ENCODE results near the gene CCDC102A. TPM values are rescaled to one million over a fixed set of nuclear protein-coding genes. Genes with fewer than 3 reads are reported as not detected.
"Not testable (repeated sequence)": the region's sequence is repeated elsewhere in the genome, so short reads cannot be mapped to it uniquely, and the experiment has no call there.

Gene CCDC102A
- total and polyA plus RNA-seq, 4 donors: 12.9 to 21.9 (median 14.7) TPM

DNA sequence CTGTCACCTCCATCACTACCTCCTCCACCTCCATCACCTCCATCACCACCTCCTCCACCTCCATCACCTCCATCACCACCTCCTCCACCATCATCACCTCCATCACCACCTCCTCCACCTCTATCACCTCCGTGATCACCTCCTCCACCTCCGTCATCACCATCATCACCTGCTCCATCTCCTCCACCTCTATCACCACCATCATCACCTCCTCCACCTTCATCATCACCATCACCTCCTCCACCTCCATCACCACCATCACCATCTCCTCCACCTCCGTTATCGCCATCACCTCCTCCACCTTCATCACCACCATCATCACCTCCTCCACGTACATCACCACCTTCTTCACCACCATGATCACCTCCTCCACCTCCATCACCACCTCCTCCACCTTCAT, 32.4 kb upstream of the CCDC102A start:
- H3K27me3 ChIP-seq (ENCODE audit: control insufficient read depth in 1 of 2, insufficient read depth in 2 of 2, low read length in 1 of 2); H3K27ac ChIP-seq (ENCODE audit: low read depth in 1 of 2, low read length in 2 of 2); intact Hi-C loops (cut with DNase I); ATAC-seq (ENCODE audit: low FRiP score); H3K36me3 ChIP-seq (ENCODE audit: control insufficient read depth in 1 of 2, insufficient read depth in 2 of 2, low read length in 1 of 2); H3K9me3 ChIP-seq (ENCODE audit: control insufficient read depth, low read length); H3K4me3 ChIP-seq (ENCODE audit: low read length in 2 of 2); H3K4me1 ChIP-seq (ENCODE audit: control insufficient read depth in 1 of 2, insufficient read depth in 2 of 2, low read length in 2 of 2); DNase-seq: not testable (repeated sequence)
- 97 to 99% methylated on average over 5 of the region's 5 CpGs for WGBS, 2 donors

DNA sequence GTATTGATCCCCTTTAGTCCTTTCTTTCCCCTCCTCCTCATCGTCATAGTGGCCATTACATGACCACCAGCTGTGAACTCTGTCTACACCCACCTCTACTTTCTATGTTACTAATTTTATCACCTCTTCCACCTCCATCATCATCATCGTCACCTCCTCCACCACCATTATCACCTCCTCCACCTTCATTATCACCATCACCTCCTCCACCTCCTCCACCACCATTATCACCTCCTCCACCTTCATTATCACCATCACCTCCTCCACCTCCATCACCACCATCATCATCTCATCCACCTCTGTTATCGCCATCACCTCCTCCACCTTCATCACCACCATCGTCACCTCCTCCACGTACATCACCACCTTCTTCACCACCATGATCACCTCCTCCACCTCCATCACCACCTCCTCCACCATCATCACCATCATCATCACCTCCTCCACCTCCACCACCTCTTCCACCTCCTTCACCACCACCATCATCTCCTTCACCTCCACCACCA, 31.9 kb upstream of the CCDC102A start:
- Histone ChIP-seq H3K27ac (ENCODE audit: low read depth in 1 of 2, low read length in 2 of 2) (no peak overlapping the region), H3K9me3 (ENCODE audit: control insufficient read depth, low read length) (no peaks in the 10 kb centered on the region), H3K36me3 (ENCODE audit: control insufficient read depth in 1 of 2, insufficient read depth in 2 of 2, low read length in 1 of 2) (no peaks in the 10 kb centered on the region), H3K4me1 (ENCODE audit: control insufficient read depth in 1 of 2, insufficient read depth in 2 of 2, low read length in 2 of 2) (no peaks in the 10 kb centered on the region), H3K27me3 (ENCODE audit: control insufficient read depth in 1 of 2, insufficient read depth in 2 of 2, low read length in 1 of 2) (no peaks in the 10 kb centered on the region), H3K4me3 (ENCODE audit: low read length in 2 of 2) (no peak overlapping the region)
- WGBS, 2 donors: 94 to 95% methylated on average over 5 of the region's 5 CpGs
- intact Hi-C loops (cut with DNase I): no loop called here
- DNase-seq (peak in 1 of 2 donors; percentile 6), ATAC-seq (ENCODE audit: low FRiP score) (no peak)

DNA sequence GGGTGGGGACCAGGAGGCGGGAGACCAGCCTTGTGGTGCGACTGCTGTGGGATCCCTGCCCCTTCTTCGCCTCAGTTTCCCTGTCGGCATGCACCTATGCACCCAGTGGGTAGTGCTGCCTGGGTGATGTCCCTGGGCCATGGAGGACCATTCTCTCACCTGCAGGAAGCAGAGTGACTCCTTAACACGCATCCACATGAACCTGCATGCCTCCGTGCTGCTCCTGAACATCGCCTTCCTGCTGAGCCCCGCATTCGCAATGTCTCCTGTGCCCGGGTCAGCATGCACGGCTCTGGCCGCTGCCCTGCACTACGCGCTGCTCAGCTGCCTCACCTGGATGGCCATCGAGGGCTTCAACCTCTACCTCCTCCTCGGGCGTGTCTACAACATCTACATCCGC, 31.3 kb upstream of the CCDC102A start:
- no peaks in the 10 kb centered on the region for H3K27me3 ChIP-seq (ENCODE audit: control insufficient read depth in 1 of 2, insufficient read depth in 2 of 2, low read length in 1 of 2)
- no peaks in the 10 kb centered on the region for H3K9me3 ChIP-seq (ENCODE audit: control insufficient read depth, low read length)
- H3K27ac ChIP-seq (ENCODE audit: low read depth in 1 of 2, low read length in 2 of 2): no peak overlapping the region
- no peak overlapping the region for H3K4me3 ChIP-seq (ENCODE audit: low read length in 2 of 2)
- no peaks in the 10 kb centered on the region for H3K36me3 ChIP-seq (ENCODE audit: control insufficient read depth in 1 of 2, insufficient read depth in 2 of 2, low read length in 1 of 2)
- ATAC-seq (ENCODE audit: low FRiP score) (no peak), DNase-seq (peak in 1 of 2 donors; percentile 70)
- WGBS, 2 donors: 93% methylated on average over 18 of the region's 18 CpGs
- intact Hi-C loops (cut with DNase I): no loop called here
- no peaks in the 10 kb centered on the region for H3K4me1 ChIP-seq (ENCODE audit: control insufficient read depth in 1 of 2, insufficient read depth in 2 of 2, low read length in 2 of 2)

DNA sequence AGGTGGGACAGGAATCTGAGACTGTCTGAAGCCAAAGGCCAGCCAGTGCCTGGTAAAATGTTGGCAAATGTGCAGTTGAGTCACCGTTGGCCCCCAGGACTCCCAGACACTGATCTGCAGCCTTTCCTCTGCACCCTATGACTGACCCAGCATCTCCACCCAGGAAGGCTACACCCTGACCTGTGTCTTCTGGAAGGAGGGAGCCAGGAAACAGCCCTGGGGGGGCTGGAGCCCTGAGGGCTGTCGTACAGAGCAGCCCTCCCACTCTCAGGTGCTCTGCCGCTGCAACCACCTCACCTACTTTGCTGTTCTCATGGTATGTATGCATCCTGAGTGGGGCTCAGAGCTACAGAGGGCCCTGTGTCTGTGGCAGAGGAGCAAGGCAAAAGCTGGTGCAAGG, 30.1 kb upstream of the CCDC102A start:
- intact Hi-C loops (cut with DNase I): no loop called here
- peak in 1 of 2 donors; percentile 50 for DNase-seq

DNA sequence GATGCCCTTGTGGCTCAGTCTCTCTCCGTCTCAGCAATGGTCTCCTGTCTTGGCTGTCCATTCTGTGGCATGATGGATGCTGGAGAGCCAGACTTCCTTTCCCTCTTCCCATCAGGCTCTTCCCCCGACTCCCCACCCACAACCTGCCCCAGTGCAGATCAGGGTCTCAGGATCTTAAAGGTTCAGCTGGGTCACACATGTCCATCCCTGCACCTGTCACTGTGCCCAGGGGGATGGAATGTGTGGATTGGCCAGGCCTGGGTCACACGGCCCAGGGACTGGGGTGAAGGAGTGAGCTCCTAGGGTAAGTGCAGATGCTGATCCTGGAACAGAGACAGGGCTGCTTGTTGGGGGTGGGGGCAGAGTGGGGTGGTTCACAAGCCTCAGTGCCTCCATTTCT, 29.1 kb upstream of the CCDC102A start:
- DNase-seq (peak in 1 of 2 donors; percentile 51), ATAC-seq (ENCODE audit: low FRiP score) (no peak)
- no peaks in the 10 kb centered on the region for H3K27me3 ChIP-seq (ENCODE audit: control insufficient read depth in 1 of 2, insufficient read depth in 2 of 2, low read length in 1 of 2)
- no peaks in the 10 kb centered on the region for H3K4me1 ChIP-seq (ENCODE audit: control insufficient read depth in 1 of 2, insufficient read depth in 2 of 2, low read length in 2 of 2)
- no peaks in the 10 kb centered on the region for H3K36me3 ChIP-seq (ENCODE audit: control insufficient read depth in 1 of 2, insufficient read depth in 2 of 2, low read length in 1 of 2)
- no peak overlapping the region for H3K27ac ChIP-seq (ENCODE audit: low read depth in 1 of 2, low read length in 2 of 2)
- H3K9me3 ChIP-seq (ENCODE audit: control insufficient read depth, low read length): peaks cover 6% of the 10 kb centered on the region
- intact Hi-C loops (cut with DNase I): no loop called here
- 53 to 67% methylated on average over 3 of the region's 3 CpGs for WGBS, 2 donors
- no peak overlapping the region for H3K4me3 ChIP-seq (ENCODE audit: low read length in 2 of 2)

More for the DNA sequence above, 30.1 kb upstream of the CCDC102A start:
- Histone ChIP-seq H3K36me3 (ENCODE audit: control insufficient read depth in 1 of 2, insufficient read depth in 2 of 2, low read length in 1 of 2) (no peaks in the 10 kb centered on the region), H3K27ac (ENCODE audit: low read depth in 1 of 2, low read length in 2 of 2) (no peak overlapping the region), H3K4me3 (ENCODE audit: low read length in 2 of 2) (no peak overlapping the region), H3K9me3 (ENCODE audit: control insufficient read depth, low read length) (peaks cover 2% of the 10 kb centered on the region), H3K27me3 (ENCODE audit: control insufficient read depth in 1 of 2, insufficient read depth in 2 of 2, low read length in 1 of 2) (no peaks in the 10 kb centered on the region), H3K4me1 (ENCODE audit: control insufficient read depth in 1 of 2, insufficient read depth in 2 of 2, low read length in 2 of 2) (no peaks in the 10 kb centered on the region)
- WGBS, 2 donors: 71 to 76% methylated on average over 3 of the region's 3 CpGs
- ATAC-seq (ENCODE audit: low FRiP score): no peak

DNA sequence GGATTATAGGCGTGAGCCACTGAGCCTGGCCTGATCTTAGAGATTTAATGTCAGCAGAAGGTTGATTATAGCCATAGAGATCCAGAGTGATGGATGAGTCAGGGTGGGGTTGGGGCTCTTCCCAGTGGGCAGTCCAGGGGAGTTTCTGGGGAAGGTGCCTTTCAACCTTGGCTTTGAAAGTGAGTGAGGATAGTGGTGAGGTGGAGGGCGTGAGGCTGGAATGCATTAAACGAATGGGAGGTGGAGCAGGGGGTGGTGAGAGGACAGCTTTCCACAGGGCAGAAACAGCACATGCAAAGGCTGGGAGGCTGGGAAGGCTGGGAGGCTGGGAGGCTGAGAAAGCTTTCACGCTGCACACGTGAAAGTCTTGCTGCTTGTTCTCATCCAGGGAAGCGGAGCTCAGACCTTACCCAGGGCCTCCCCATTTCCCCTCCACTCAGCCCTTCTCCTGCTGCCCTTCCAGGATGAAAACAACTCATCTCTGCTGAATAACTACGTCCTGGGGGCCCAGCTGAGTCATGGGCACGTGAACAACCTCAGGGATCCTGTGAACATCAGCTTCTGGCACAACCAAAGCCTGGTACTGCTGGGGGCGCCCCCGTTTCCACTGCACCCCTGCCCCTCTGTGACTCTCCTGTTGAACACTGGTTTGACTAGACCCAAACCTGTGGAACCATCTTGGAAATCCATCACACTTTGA, 28.4 kb upstream of the CCDC102A start:
- peak in 1 of 2 donors; percentile 54 for DNase-seq
- H3K27me3 ChIP-seq (ENCODE audit: control insufficient read depth in 1 of 2, insufficient read depth in 2 of 2, low read length in 1 of 2): no peaks in the 10 kb centered on the region
- no peak overlapping the region for H3K4me3 ChIP-seq (ENCODE audit: low read length in 2 of 2)

DNA sequence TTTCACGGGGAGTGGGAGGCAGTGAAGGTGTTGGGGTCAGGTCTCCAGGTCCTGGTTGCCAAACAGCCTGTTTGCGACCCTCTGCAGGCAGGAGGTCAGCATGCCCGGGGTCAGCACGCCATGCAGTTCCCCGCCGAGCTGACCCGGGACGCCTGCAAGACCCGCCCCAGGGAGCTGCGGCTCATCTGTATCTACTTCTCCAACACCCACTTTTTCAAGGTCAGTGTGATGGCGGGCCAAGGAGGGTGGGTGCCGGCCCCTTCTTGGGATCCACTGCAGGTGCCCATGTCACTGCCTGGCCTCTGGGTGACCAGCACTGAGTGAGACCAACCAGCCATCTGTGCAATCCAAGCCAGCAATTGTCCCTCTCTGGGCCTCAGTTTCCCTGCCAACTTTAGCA, 27.4 kb upstream of the CCDC102A start:
- ATAC-seq (ENCODE audit: low FRiP score): no peak
- intact Hi-C loops (cut with DNase I): no loop called here
- 75 to 77% methylated on average over 12 of the region's 12 CpGs for WGBS, 2 donors

More for the DNA sequence above, 28.4 kb upstream of the CCDC102A start:
- ATAC-seq (ENCODE audit: low FRiP score): no peak
- no peak overlapping the region for H3K27ac ChIP-seq (ENCODE audit: low read depth in 1 of 2, low read length in 2 of 2)
- peaks cover 9% of the 10 kb centered on the region for H3K9me3 ChIP-seq (ENCODE audit: control insufficient read depth, low read length)
- WGBS, 2 donors: 52 to 56% methylated on average over 10 of the region's 10 CpGs
- H3K4me1 ChIP-seq (ENCODE audit: control insufficient read depth in 1 of 2, insufficient read depth in 2 of 2, low read length in 2 of 2): no peaks in the 10 kb centered on the region
- no peaks in the 10 kb centered on the region for H3K36me3 ChIP-seq (ENCODE audit: control insufficient read depth in 1 of 2, insufficient read depth in 2 of 2, low read length in 1 of 2)
- intact Hi-C loops (cut with DNase I): no loop called here

DNA sequence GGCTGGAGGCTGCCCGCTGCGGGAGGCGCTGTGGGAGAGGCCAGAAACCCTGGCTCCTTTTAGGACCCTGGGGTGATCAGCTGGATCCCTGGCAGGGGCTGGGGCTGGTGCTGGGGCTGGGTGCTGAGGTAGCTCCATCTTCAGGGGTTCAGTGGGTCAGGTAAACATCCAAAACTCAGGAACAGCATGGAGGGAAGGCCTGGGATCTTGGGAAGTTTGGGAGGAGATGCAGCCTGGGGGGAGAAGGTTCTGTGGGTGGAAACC, 27.0 kb upstream of the CCDC102A start:
- no peak overlapping the region for H3K4me3 ChIP-seq (ENCODE audit: low read length in 2 of 2)
- no peaks in the 10 kb centered on the region for H3K36me3 ChIP-seq (ENCODE audit: control insufficient read depth in 1 of 2, insufficient read depth in 2 of 2, low read length in 1 of 2)
- no peaks in the 10 kb centered on the region for H3K27me3 ChIP-seq (ENCODE audit: control insufficient read depth in 1 of 2, insufficient read depth in 2 of 2, low read length in 1 of 2)
- no peak overlapping the region for H3K27ac ChIP-seq (ENCODE audit: low read depth in 1 of 2, low read length in 2 of 2)
- ATAC-seq (ENCODE audit: low FRiP score) (no peak), DNase-seq (peak in 1 of 2 donors; percentile 61)
- H3K9me3 ChIP-seq (ENCODE audit: control insufficient read depth, low read length): peaks cover 9% of the 10 kb centered on the region
- no peaks in the 10 kb centered on the region for H3K4me1 ChIP-seq (ENCODE audit: control insufficient read depth in 1 of 2, insufficient read depth in 2 of 2, low read length in 2 of 2)
- WGBS, 2 donors: 60 to 73% methylated on average over 3 of the region's 3 CpGs
- intact Hi-C loops (cut with DNase I): no loop called here

More for the DNA sequence above, 27.4 kb upstream of the CCDC102A start:
- Histone ChIP-seq H3K9me3 (ENCODE audit: control insufficient read depth, low read length) (peaks cover 9% of the 10 kb centered on the region), H3K4me1 (ENCODE audit: control insufficient read depth in 1 of 2, insufficient read depth in 2 of 2, low read length in 2 of 2) (no peaks in the 10 kb centered on the region), H3K27ac (ENCODE audit: low read depth in 1 of 2, low read length in 2 of 2) (no peak overlapping the region), H3K36me3 (ENCODE audit: control insufficient read depth in 1 of 2, insufficient read depth in 2 of 2, low read length in 1 of 2) (no peaks in the 10 kb centered on the region), H3K27me3 (ENCODE audit: control insufficient read depth in 1 of 2, insufficient read depth in 2 of 2, low read length in 1 of 2) (no peaks in the 10 kb centered on the region), H3K4me3 (ENCODE audit: low read length in 2 of 2) (no peak overlapping the region)
- DNase-seq: peak in 1 of 2 donors; percentile 44
